GM18526 (cell line): Measurements from ENCODE around the gene ATP5IF1.

ENCODE experiments used
- POLR2A ChIP-seq: IDR thresholded peaks from 3 replicates; pipeline ENCODE4 v1.6.1; 2011; ENCODE audit not compliant: insufficient read length; ENCODE audit errors: extremely low read depth

ATP5IF1 gene

GRCh38 chr1:28278763-28279162, 42.8 kb downstream of the ATP5IF1 start:
- TF ChIP-seq POLR2A: no peak

- no peak for TF ChIP-seq POLR2A
Observed at GRCh38 chr1:28279721-28280120, 43.8 kb downstream of the ATP5IF1 start.

DNA sequence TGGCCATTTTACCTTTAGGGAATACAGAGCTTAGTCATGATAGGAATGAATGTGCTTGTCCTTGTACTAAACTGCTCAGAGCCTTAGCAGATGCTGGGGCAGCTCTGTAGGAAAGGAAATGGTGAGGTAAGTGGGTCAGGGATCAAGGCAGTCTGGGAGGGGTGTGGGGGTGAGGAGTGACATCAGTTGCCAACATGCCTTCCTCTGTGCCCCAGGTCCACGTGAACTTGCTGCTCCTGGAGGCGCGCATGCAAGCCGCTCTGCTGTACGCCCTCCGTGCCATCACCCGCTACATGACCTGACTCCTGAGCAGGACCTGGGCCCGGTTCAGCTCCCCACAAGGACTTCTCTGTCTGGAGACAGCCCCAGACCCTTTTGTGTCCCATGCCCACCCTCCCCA, 44.6 kb downstream of the ATP5IF1 start:
- no peak for TF ChIP-seq POLR2A

- no peak for TF ChIP-seq POLR2A
Observed at GRCh38 chr1:28280977-28281381, 45.1 kb downstream of the ATP5IF1 start.

DNA sequence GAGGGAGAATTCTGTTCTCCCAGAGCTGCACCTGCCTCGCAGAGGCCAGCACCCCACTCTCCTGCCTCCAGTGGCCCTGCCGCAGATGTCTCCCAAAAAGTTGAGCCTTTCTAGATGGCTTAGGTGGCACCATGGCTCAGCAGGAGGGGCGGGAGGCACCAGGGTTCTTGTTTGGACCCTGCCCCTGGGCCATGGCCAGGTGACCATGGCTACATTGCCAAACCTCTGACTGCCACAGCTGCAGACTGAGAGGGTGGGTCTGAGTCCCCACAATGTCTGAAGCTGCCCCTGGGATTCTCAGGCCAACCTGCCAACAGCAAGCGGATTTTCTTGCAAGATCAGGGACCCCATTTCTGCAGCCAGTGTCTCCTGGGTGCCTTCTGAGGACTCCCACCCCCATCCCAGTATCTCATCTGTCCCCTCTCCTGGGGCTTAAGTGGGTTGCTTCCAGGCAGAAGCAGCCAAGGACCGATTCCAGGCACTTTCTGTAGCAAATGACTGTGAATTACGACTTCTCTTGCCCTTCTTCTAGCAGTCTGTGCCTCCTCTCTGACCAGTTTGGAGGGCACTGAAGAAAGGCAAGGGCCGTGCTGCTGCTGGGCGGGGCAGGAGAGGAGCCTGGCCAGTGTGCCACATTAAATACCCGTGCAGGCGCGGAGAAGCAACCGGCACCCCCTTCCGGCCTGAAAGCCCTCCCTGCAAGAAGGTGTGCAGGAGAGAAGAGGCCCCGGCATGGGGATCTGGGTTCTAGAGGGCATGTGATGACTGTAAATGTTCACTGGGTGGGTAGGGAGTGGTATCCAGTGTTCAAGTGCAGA, 45.9 kb downstream of the ATP5IF1 start:
- TF ChIP-seq POLR2A: no peak

DNA sequence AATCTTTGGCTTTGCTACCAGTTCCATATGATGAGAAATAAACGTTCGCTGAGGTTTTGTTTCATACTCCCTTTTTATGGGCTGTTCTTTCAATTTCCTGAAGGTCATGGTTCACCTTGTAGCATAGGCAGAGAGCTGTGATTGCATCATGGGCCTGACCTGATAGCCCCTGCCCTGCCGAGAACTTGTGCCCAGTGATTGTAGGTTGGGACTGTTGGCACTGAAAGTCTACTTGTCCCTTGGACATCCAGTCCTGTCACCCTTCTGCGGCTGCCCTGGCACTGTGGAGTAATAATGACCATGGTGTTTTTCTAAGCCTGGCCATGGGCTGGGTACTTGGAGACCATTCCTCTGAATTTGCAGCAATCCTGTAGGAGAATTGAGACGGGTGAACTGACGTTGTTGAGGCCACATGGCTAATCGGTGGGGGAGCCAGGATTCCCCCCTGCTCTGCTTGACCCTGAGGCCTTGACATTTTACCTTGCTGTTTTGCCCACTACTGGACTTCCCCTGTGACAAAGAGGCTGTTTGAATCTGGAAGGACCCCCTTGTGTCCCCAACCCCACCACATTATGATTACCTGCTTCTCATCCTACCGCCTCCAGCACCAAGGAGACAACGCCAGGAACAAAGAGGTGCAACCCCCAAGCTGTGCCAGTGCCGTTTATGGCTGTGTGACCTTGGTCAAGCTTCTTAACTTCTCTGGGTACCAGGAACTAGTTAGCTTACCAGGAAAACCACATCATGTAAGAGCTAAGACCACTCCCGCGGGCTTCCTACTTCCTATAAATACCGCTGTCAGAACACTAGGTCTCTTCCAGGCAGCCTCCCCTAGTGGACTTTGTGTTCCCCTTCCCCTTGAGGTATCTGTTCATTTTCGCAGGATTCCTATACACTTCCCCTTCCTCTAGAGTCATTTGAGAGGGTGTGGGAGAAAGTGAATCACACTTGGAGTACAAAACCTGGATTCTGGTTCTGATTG, 46.8 kb downstream of the ATP5IF1 start:
- TF ChIP-seq POLR2A: no peak

DNA sequence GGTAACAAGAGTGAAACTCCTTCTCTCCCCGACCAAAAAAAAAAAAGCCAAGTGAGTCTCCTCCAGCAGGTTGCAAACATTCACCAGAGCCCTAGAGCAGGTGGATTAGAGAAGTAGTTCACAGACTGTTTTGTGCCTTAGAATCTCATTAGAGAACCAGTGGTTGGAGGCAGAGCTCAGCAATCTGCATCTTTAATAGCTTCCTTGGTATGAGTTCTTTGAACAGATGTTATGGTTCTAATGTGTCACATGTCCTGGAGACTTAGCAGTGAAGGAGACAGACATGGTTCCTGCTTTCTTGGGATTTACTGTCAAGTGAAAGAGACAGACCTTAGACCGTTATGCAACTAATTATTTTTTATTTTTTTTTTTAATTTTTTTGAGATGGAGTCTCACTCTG, 50.2 kb downstream of the ATP5IF1 start:
- no peak for TF ChIP-seq POLR2A
